ENCODE data around the gene DUOX1. TPM values are rescaled to one million over a fixed set of nuclear protein-coding genes. Genes with fewer than 3 reads are reported as not detected.
"Not testable (repeated sequence)": the region's sequence is repeated elsewhere in the genome, so short reads cannot be mapped to it uniquely, and the experiment has no call there.

DUOX1 gene
- total RNA-seq, result not detected in 2 replicates

GRCh38 chr15:45129651-45130129 is at the start of gene DUOX1, which contains the start of gene DUOXA1:
Gene DUOX1, plus strand, starts transcription at chr15:45129994. Its CDS starts 1,973 bp downstream, at chr15:45131967.
Gene DUOXA1, minus strand, starts transcription at chr15:45129879. Its CDS starts 6,865 bp downstream, at chr15:45123014.
- no peak for DNase-seq (ENCODE audit: low read depth, low spot score)

- not testable (repeated sequence) for DNase-seq (ENCODE audit: low read depth, low spot score)
Measured at GRCh38 chr15:45080593-45080992, 49.2 kb upstream of the DUOX1 start.

- not testable (repeated sequence) for DNase-seq (ENCODE audit: low read depth, low spot score)
Measured at GRCh38 chr15:45082412-45082811, 47.4 kb upstream of the DUOX1 start.

GRCh38 chr15:45083223-45083622 is 46.6 kb upstream of the DUOX1 start:
- DNase-seq (ENCODE audit: low read depth, low spot score), result no peak

- no peak for DNase-seq (ENCODE audit: low read depth, low spot score)
Measured at GRCh38 chr15:45084163-45084562, 45.6 kb upstream of the DUOX1 start.

DNA sequence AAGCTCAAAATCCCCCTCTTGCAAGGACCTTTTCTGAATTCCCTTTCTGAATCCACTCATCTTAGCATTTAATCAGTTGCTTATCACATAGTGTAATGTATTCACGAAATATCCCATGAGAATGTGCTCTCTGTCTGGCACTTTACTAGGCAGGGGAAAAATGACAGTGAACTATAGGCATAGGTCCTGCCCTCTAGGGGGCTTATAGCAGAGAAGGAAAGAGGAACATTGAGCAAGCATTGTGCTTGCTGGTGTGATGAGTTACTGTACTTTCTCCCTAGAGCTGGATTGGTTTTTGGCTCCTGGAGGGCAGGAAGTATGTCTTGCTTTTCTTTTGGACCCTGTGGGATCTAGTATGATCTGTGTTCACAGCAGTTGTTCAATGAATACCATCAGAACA is 42.3 kb upstream of the DUOX1 start:
- DNase-seq (ENCODE audit: low read depth, low spot score), result no peak

- DNase-seq (ENCODE audit: low read depth, low spot score), result no peak
Measured at GRCh38 chr15:45088801-45089711, 40.7 kb upstream of the DUOX1 start.

DNA sequence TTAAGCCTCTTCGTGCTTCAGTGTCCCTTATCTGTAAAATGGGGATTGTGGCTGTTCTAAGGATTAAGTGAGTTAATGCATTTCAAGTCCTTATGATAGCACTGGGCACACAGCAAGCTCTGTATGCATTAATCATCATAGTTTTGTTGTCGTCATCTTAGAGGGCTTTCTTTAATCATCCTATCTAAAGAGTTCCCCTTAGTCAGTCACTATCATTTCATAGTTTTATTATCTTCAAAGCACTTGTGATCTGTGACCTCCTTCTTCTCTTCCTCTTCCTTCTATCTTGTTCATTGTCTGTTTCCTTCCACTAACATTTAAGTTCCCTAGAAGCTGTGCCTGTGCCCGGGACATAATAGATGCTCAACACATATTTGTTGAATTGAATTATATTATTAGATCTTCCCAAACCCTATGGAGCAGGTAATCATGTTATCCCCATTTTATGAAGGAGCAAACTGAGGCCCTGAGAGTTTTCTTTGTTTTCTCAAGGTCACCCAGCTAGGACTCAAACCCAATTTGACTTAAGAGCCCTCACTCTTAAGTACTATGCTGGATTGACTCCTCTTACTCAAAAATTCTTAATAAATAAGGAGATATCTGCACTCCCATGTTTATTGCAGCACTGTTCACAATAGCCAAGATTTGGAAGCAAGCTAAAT is 40.0 kb upstream of the DUOX1 start:
- no peak for DNase-seq (ENCODE audit: low read depth, low spot score)

GRCh38 chr15:45091161-45091560 is 38.6 kb upstream of the DUOX1 start:
- no peak for DNase-seq (ENCODE audit: low read depth, low spot score)

GRCh38 chr15:45091576-45091975 is 38.2 kb upstream of the DUOX1 start:
- DNase-seq (ENCODE audit: low read depth, low spot score), result no peak

- no peak for DNase-seq (ENCODE audit: low read depth, low spot score)
Measured at GRCh38 chr15:45093013-45093412, 36.8 kb upstream of the DUOX1 start.

GRCh38 chr15:45093622-45094357 is 36.0 kb upstream of the DUOX1 start:
- DNase-seq (ENCODE audit: low read depth, low spot score), result no peak

GRCh38 chr15:45094358-45094730 is 35.5 kb upstream of the DUOX1 start:
- no peak for DNase-seq (ENCODE audit: low read depth, low spot score)

- DNase-seq (ENCODE audit: low read depth, low spot score), result no peak
Measured at GRCh38 chr15:45095661-45096060, 34.1 kb upstream of the DUOX1 start.

- DNase-seq (ENCODE audit: low read depth, low spot score), result no peak
Measured at GRCh38 chr15:45097466-45097865, 32.3 kb upstream of the DUOX1 start.

GRCh38 chr15:45099549-45100165 is 30.1 kb upstream of the DUOX1 start:
- DNase-seq (ENCODE audit: low read depth, low spot score), result no peak

GRCh38 chr15:45100884-45101625 is 28.7 kb upstream of the DUOX1 start:
- DNase-seq (ENCODE audit: low read depth, low spot score), result no peak

GRCh38 chr15:45101749-45102148 is 28.0 kb upstream of the DUOX1 start:
- DNase-seq (ENCODE audit: low read depth, low spot score), result no peak

- DNase-seq (ENCODE audit: low read depth, low spot score), result no peak
Measured at GRCh38 chr15:45102226-45102625, 27.6 kb upstream of the DUOX1 start.

GRCh38 chr15:45104170-45104569 is 25.6 kb upstream of the DUOX1 start:
- not testable (repeated sequence) for DNase-seq (ENCODE audit: low read depth, low spot score)

GRCh38 chr15:45105586-45105985 is 24.2 kb upstream of the DUOX1 start:
- no peak for DNase-seq (ENCODE audit: low read depth, low spot score)
